Hematopoietic multipotent progenitor cell treated with erythropoietin and hydrocortisone succinate and interleukin-3 and kit ligand, for 4 days (in vitro differentiated cells): Measurements from ENCODE around the gene DNAJB8.

Experiments used
- DNase-seq: peaks from one replicate; pipeline ENCODE4 v3.0.0-alpha.2; 2015

DNAJB8 gene

DNA sequence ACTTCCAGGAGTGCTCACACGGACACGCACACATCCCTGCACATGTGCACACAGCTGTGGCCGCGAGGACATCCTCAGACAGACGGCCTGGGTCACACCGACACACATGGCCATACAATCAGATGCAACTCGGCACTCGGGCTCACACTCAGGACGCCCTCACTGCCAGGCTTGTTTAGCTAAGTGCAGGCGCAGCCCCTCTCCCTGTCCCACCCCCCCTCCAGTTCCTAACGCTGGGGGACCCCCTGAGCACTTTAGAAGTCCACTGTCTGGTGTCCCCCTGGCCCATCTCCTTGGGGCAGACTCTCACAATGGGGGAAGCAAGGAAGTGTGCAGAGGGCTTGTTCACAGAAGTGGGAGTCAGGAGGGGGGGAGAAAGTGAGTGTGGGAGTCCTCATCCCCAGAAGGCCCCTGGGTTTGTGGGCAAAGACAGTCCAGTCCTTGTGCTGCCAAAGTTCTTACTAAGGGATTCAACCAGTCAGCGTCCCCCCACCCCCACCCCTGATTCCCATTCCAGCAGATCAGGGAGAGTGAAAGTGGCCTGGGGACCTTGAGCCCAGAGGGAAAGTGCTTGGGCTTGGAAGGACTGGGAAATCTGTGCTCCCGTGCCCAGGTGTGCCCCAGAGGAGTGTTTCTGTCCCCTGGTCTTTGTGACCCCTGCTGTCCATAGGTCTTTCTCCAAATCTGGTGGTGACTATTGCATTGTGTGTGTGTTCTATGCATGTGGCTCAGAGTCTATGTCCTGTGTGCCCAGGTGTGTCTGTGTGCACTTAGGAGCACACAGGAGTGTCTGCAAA is 27.1 kb upstream of the DNAJB8 start:
- peak; percentile 65 for DNase-seq

DNA sequence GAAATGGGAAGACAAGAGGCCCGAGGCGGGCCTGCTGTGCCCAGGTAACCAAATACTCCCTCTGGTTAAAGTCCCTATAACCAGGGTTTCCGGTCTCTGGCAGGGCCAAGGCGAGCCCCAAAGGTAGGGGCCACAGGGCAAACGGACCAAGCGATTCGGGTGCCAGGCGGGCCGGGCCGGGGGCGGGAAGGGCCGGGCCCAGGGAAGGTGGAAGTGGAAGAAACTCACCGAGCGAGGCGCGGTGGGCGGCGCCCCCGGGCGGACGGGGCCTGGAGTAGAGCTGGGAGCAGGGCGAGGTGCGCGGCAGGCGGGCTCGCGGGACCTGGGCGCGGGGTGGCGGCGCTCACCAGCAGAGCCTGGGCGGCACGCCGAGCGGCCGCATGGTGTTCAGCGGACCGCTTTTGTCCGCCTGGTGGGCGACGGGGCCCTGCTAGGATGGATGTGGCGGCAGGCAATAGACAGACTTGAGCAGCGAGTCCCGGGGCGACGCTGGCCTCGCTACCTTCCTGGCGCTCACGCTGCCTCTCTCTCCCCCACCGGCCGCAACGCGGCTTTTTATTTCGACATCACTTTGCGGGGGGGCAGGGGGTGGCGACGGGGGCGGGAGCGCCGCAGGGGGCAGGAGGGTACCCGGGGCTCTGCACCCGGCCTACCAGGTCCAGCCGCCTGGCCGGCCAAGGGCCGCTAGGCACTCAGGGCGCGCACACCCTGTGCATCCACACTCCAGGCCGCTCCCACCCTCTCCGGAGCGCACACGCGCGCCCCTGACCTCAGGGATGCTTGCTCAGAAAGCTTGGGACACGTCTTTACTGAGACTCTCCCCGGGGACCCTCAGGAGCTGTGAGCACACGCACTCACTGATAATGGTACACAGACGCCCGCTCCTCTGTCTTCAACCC is 26.2 kb upstream of the DNAJB8 start, which contains the start of gene GATA2:
Gene GATA2, minus strand, starts transcription at position 531 of the 899 bp plus-strand sequence. CDS start 6,170 bp downstream, outside the sequence.
- peak; percentile 87 for DNase-seq

DNA sequence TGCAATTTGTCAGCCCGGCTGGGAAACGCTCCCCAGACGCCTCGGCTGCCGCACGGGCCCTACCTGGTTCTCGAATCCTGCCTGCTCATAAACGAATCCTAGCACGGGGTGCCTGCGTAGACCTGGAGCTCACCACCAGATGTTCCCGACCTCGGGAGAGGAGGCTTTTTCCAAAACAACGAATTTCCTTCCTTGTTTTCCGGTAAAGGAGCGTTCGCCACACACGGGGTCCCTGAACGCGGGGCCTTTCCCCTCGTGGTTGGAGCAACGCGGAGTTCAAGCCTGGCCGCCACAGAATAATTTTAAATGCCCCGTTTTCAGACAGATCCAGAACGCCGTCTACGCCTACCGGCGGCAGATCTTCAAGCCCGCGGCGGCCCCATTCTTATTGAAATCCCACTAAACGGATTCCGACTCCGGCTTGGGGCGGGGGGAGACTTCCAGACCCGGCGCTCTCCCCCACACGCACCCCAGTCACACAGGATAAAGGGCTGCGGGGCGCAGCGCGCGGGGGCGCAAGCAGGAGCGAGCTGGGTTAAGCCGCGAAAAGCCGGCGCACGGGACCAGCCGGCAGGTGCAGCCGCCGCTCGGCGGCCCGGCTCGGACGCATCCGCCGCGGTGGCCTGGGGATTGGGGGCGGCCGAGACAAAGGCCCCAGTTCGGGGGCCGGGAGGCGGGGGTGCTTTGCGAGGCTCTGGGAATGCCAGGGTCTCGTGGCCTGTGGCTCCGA is 25.4 kb upstream of the DNAJB8 start:
- peak; percentile 52 for DNase-seq

- no peak for DNase-seq
These were observed 24.9 kb upstream of the DNAJB8 start for GRCh38 chr3:128491691-128491940.

- DNase-seq = peak; percentile 79
These were observed 24.4 kb upstream of the DNAJB8 start for GRCh38 chr3:128490915-128491690.

DNA sequence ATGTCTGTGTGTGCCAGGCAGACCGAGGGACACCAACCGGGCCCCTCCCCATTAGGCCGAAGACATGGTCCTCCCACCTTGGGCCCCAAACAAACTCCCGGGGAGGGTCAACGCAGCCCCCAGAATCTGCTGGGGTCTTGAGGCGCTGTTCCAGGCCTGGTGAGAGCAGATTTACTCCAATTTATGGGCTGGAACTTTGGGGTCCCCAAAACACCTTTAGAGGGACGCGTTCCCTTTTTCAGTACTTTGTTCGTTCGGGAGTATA is 23.9 kb upstream of the DNAJB8 start:
- DNase-seq = no peak

- DNase-seq = peak; percentile 80
These were observed 23.4 kb upstream of the DNAJB8 start for GRCh38 chr3:128489927-128490649.

DNA sequence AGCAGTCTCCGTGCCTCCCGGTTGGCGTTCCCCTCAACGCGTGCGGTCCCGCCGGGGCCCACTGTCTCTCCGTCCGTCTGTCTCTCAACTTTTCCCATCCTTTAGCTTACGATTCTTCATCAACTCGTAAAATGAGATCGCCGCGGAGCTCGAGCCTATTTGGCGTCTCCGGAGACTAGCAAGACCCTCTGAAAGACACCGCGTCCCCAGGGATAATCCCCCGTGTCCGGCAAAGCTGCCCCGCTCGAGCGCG is 22.9 kb upstream of the DNAJB8 start:
- peak; percentile 50 for DNase-seq

DNA sequence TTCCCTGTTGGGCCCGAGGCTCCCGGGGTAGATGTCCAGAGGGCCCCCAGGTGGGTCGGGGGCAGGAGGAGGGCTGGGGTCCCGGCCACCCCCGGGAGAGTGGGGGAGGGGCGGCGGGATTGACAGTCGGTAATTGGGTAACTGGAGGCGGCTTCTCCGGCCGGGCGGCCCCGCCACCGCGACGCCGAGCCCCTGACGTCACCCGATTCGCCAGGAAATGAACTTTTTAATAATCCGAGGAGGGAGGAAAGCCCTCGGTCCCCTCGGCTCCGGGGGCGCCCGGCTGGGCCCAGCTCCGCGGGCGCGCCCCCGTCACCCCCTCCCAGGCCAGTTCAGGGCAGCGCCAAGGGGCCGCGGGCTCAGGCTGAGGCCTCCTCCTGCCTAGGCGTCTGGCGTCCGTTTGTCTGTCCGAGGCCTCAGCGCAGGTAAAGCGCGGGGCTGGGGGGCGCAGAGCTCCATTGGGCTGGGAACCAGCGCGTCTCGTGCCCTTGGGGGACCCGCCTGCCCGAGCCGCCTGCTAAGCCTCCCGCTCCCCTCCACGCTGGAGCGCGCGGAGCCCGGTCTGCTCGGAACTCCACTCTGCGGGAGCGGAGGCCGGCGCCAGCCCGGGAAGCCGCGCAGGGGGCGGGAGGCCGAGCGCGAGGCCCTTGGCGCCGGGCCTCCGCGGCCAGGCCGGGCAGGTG is 22.4 kb upstream of the DNAJB8 start:
- peak; percentile 88 for DNase-seq

GRCh38 chr3:128488636-128488990 is 21.9 kb upstream of the DNAJB8 start:
- peak; percentile 80 for DNase-seq

DNA sequence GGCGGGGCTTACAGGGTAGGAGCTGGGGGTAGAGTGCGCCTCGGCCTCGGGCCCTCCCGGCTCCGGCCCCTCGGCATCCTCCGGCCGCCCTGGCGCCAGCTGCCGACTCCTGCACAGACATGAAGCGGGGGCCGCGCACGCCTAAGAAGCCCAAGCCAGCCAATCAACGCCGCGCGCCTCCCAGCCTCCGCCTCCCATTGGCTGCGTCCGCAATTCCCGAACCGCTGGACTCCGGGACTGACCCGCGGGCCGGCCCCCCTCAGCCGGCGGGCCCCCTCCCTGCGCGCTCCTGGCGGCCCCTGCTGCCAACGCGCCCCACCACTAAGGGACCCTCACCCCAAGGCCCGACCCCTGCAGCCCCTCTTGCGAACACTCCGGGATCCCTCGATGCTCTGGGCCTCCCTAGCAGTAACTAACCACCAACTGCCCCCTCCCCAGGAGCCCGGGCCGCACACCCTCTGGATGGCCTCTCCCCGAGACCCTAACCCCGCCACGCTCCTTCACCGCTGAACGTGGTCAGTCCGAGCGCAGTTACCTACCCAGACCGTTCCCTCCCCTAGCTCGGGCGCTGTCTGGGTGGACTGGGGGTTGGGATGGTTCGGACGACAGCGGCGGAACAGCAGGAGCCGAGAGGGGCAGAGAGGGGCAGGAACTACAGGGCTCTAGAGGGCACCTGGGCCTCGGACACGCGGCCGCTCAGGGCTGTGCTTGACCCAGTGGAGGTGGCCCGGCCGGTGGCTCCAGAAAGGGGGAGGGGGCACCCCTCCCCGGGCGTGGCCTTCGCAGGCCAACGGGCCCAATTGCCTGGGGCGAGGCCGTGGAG is 21.3 kb upstream of the DNAJB8 start:
- peak; percentile 94 for DNase-seq

DNA sequence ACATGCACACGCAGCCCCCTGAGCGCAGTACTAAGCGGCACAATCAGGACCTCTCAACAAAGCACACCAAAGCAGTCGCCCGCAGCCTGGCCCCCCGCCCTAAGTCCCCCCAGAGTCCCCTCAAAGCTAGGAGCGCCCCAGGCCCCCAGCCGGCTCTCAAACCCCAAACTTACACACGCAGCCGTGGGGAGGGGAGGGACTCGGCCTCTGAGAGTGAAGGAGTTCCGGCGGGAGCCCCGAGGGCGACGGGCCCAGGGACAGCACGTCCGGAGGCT is 20.8 kb upstream of the DNAJB8 start:
- no peak for DNase-seq

- DNase-seq = peak; percentile 80
These were observed 20.2 kb upstream of the DNAJB8 start for GRCh38 chr3:128486681-128487537.

GRCh38 chr3:128486205-128486628 is 19.5 kb upstream of the DNAJB8 start:
- DNase-seq = peak; percentile 60

DNA sequence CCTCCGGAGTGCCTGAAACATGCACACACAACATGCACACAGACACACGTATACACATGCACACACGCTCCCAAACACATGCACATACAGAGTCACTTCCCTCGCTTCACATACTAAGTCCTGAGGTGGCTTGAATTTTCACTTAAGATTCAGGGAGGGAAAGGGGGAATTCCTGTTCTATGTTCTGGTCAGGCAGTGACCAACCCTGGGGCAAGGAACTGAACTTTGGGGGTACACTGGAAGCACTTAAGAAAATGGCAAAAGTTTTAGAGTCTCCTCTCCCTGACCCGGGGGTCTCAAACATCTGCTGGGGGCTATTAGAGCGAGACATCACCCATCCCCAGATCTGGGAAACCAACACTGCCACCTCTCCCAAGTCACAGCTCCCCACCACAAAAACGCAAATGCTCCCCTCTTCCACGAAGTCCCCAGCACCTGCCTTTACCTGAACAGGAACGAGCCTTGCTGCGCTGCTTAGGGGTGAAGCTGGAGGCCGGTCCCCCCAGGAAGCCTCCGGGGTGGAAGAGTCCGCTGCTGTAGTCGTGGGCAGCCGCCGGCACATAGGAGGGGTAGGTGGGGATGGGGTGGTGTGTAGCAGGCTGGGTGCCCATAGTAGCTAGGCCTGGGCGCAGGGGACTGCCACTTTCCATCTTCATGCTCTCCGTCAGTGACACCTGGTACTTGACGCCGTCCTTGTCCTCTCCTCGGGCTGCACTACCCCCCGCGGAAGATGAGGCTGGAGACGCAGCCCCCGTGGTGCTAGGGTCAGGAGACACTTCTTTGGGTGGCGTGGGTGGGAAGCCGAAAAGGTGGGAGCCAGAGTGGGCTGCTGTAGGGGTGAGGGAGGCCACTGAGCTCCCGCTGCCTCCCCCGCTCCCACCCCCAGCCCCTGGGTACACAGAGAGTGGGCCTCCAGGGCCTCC is 18.9 kb upstream of the DNAJB8 start:
- peak; percentile 50 for DNase-seq

GRCh38 chr3:128484404-128485281 is 18.0 kb upstream of the DNAJB8 start:
- DNase-seq = peak; percentile 46

- peak; percentile 62 for DNase-seq
These were observed 17.1 kb upstream of the DNAJB8 start for GRCh38 chr3:128483657-128484403.
